GM23338 (cell line): ENCODE measurements around the gene EXOC4. TPM values are rescaled to one million over a fixed set of nuclear protein-coding genes. Genes with fewer than 3 reads are reported as not detected.

Experiments
- ATAC-seq: fragments of 200-7000 bp; cut with Tn5 transposase; 3 replicates; pipeline ENCODE4 v1.9.1; 2020
- DNase-seq: peaks from one replicate; pipeline ENCODE4 v3.0.0-alpha.2; 2015; ENCODE audit warnings: low spot score
- H2AFZ ChIP-seq: fragments of 200-600 bp; sonication (generic); 2 replicates; pipeline ENCODE4 v1.8.0; 2016; ENCODE audit warnings: antibody characterized with exemption, mild to moderate bottlenecking, moderate library complexity
- H3F3A ChIP-seq: fragments of 200-600 bp; sonication (generic); replicated peaks from 2 replicates; pipeline ENCODE4 v1.8.0; 2017; ENCODE audit warnings: antibody characterized with exemption, mixed run types, low read depth
- H3K27ac ChIP-seq: fragments of 200-600 bp; sonication (generic); 2 replicates; pipeline ENCODE4 v1.6.1; 2016; ENCODE audit warnings: low read depth
- H3K27me3 ChIP-seq: fragments of 200-600 bp; sonication (generic); 2 replicates; pipeline ENCODE4 v1.8.0; 2016; ENCODE audit warnings: mild to moderate bottlenecking, mixed run types, moderate library complexity; ENCODE audit not compliant: insufficient read depth
- H3K36me3 ChIP-seq: fragments of 200-600 bp; sonication (generic); 2 replicates; pipeline ENCODE4 v1.8.0; 2016; ENCODE audit warnings: mild to moderate bottlenecking; ENCODE audit not compliant: insufficient read depth
- H3K4me1 ChIP-seq: fragments of 200-600 bp; sonication (generic); 2 replicates; pipeline ENCODE4 v1.8.0; 2016; ENCODE audit warnings: mild to moderate bottlenecking, moderate library complexity; ENCODE audit not compliant: insufficient read depth
- H3K4me2 ChIP-seq: fragments of 200-600 bp; sonication (generic); 2 replicates; pipeline ENCODE4 v1.7.1; 2017; ENCODE audit warnings: mixed run types
- H3K4me3 ChIP-seq: fragments of 200-600 bp; sonication (generic); 2 replicates; pipeline ENCODE4 v1.6.1; 2016; ENCODE audit warnings: mixed run types
- H3K79me2 ChIP-seq: fragments of 200-600 bp; sonication (generic); replicated peaks from 2 replicates; pipeline ENCODE4 v1.8.0; 2017; ENCODE audit warnings: mild to moderate bottlenecking; ENCODE audit not compliant: insufficient read depth
- H3K9me2 ChIP-seq: fragments of 200-600 bp; sonication (generic); 2 replicates; pipeline ENCODE4 v1.8.0; 2017; ENCODE audit not compliant: insufficient read depth
- H4K20me1 ChIP-seq: fragments of 200-600 bp; sonication (generic); replicated peaks from 2 replicates; pipeline ENCODE4 v1.8.0; 2017; ENCODE audit warnings: mild to moderate bottlenecking; ENCODE audit not compliant: insufficient read depth
- H3K27ac Mint-ChIP-seq: 2 replicates; pipeline ENCODE4 v1.8.0; 2020; ENCODE audit warnings: inconsistent platforms, mild to moderate bottlenecking, moderate library complexity, mixed read lengths
- H3K27me3 Mint-ChIP-seq: 3 replicates; pipeline ENCODE4 v1.8.0; 2022; ENCODE audit warnings: low read depth, mild to moderate bottlenecking, moderate library complexity, mixed read lengths, inconsistent platforms; ENCODE audit not compliant: insufficient read depth, poor library complexity
- H3K36me3 Mint-ChIP-seq: 3 replicates; pipeline ENCODE4 v1.8.0; 2021; ENCODE audit warnings: low read depth, mild to moderate bottlenecking, inconsistent platforms, moderate library complexity, mixed read lengths
- H3K4me1 Mint-ChIP-seq: 3 replicates; pipeline ENCODE4 v1.8.0; 2020; ENCODE audit warnings: mild to moderate bottlenecking, inconsistent platforms, mixed read lengths
- H3K4me3 Mint-ChIP-seq: 3 replicates; pipeline ENCODE4 v1.8.0; 2021; ENCODE audit warnings: moderate library complexity, mild to moderate bottlenecking, inconsistent platforms, mixed read lengths
- H3K9me3 Mint-ChIP-seq: 3 replicates; pipeline ENCODE4 v1.8.0; 2020; ENCODE audit warnings: moderate library complexity, mild to moderate bottlenecking, inconsistent platforms, mixed read lengths
- CREB1 ChIP-seq: fragments of 250-450 bp; sonication (Bioruptor Pico); IDR thresholded peaks from 2 replicates; pipeline ENCODE4 v1.5.0; 2020; ENCODE audit warnings: low read depth, mild to moderate bottlenecking, moderate library complexity
- EZH2 ChIP-seq: fragments of 200-600 bp; sonication (generic); IDR thresholded peaks from one replicate; pipeline ENCODE4 v1.8.0; 2017; ENCODE audit warnings: antibody characterized with exemption, mild to moderate bottlenecking, low read depth; ENCODE audit not compliant: unreplicated experiment
- JUNB ChIP-seq: IDR thresholded peaks from one replicate; pipeline ENCODE4 v1.6.1; 2016; ENCODE audit warnings: antibody characterized with exemption; ENCODE audit not compliant: unreplicated experiment
- NANOG ChIP-seq: IDR thresholded peaks from 2 replicates; pipeline ENCODE4 v1.6.1; 2016; ENCODE audit warnings: antibody characterized with exemption, borderline replicate concordance
- POLR2AphosphoS5 ChIP-seq: IDR thresholded peaks from 2 replicates; pipeline ENCODE4 v1.6.1; 2016; ENCODE audit warnings: antibody characterized with exemption, low read depth
- STAT1 ChIP-seq: IDR thresholded peaks from one replicate; pipeline ENCODE4 v1.6.1; 2016; ENCODE audit warnings: antibody characterized with exemption; ENCODE audit not compliant: unreplicated experiment
- ZNF114 ChIP-seq: fragments of 250-450 bp; sonication (Bioruptor Pico); IDR thresholded peaks from 2 replicates; pipeline ENCODE4 v1.5.0; 2020; ENCODE audit warnings: mild to moderate bottlenecking, moderate library complexity
- ZNF331 ChIP-seq: fragments of 250-450 bp; sonication (Bioruptor Pico); IDR thresholded peaks from 2 replicates; pipeline ENCODE4 v1.5.0; 2020; ENCODE audit warnings: low read depth, mild to moderate bottlenecking, moderate library complexity
- polyA plus RNA-seq: library from polyadenylated mRNA; unstranded; fragments of >200 nt; fragmentation: Nextera tagmentation; extraction: Ambion mirVana; gene quantifications from 2 replicates; pipeline ENCODE4 v1.2.1, GENCODE V29; 2016
- total RNA-seq: library from RNA; depleted of rRNA; stranded (reverse); fragments of >200 nt; shearing (Covaris generic); gene quantifications from 2 replicates; pipeline ENCODE4 v1.2.3, GENCODE V29; 2014
- TF ChIP-seq, protein P1 (sequence below): IDR thresholded peaks from 2 replicates; pipeline ENCODE4 v1.6.1; 2016; ENCODE audit warnings: antibody characterized with exemption
- TF ChIP-seq, protein P2 (sequence below), 2 experiments: fragments of 200-600 bp in 1 of 2; sonication (generic) in 1 of 2; conservative IDR thresholded peaks; 2 replicates each; pipeline versions ENCODE4 v1.5.1 to v1.6.1; 2016 to 2017; ENCODE audit warnings: antibody characterized with exemption in 2 of 2, low read depth in 2 of 2, mild to moderate bottlenecking in 2 of 2, moderate library complexity in 1 of 2
- TF ChIP-seq, protein P3 (sequence below): fragments of 250-450 bp; sonication (Bioruptor Pico); IDR thresholded peaks from 2 replicates; pipeline ENCODE4 v1.5.0; 2020; ENCODE audit warnings: mild to moderate bottlenecking, moderate library complexity

Gene EXOC4
- total and polyA plus RNA-seq, 2 experiments from 2014 or later: 37.5 to 52.7 TPM

DNA sequence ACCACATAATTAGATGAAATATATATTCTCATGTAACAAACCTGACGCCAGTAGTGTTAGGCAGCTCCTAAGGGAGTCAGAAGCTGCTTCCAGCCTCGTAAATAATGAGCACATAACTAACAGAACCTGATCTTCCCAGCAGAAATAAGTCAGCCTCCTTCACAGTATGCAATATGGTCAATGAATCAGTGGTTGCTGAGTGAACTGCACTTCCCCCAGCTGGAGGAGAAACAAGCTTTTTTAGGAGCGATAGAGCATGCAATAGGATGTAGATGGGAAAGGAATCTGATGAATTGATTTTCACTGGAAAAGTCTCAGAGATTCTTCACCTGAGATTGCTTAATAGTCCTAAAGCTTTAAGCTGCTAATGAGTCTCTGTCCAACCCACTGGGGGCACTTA, 537.1 kb downstream of the EXOC4 start:
- Mint-ChIP-seq H3K4me1 (peaks cover 4% of the 10 kb centered on the region), H3K4me3 (no peak overlapping the region), H3K36me3 (no peaks in the 10 kb centered on the region), H3K9me3 (no peaks in the 10 kb centered on the region), H3K27ac (no peak overlapping the region), H3K27me3 (no peaks in the 10 kb centered on the region)
- Histone ChIP-seq H3K79me2 (no peaks in the 10 kb centered on the region), H3K27me3 (no peaks in the 10 kb centered on the region), H3F3A (no peaks in the 10 kb centered on the region), H3K4me2 (no peak overlapping the region), H3K9me2 (no peaks in the 10 kb centered on the region), H3K36me3 (no peaks in the 10 kb centered on the region), H3K4me1 (no peaks in the 10 kb centered on the region), H2AFZ (no peak overlapping the region), H3K27ac (no peak overlapping the region), H3K4me3 (no peak overlapping the region), H4K20me1 (no peaks in the 10 kb centered on the region)
- TF ChIP-seq, protein P1, sequence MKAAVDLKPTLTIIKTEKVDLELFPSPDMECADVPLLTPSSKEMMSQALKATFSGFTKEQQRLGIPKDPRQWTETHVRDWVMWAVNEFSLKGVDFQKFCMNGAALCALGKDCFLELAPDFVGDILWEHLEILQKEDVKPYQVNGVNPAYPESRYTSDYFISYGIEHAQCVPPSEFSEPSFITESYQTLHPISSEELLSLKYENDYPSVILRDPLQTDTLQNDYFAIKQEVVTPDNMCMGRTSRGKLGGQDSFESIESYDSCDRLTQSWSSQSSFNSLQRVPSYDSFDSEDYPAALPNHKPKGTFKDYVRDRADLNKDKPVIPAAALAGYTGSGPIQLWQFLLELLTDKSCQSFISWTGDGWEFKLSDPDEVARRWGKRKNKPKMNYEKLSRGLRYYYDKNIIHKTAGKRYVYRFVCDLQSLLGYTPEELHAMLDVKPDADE: no peak
- TF ChIP-seq, protein P2, sequence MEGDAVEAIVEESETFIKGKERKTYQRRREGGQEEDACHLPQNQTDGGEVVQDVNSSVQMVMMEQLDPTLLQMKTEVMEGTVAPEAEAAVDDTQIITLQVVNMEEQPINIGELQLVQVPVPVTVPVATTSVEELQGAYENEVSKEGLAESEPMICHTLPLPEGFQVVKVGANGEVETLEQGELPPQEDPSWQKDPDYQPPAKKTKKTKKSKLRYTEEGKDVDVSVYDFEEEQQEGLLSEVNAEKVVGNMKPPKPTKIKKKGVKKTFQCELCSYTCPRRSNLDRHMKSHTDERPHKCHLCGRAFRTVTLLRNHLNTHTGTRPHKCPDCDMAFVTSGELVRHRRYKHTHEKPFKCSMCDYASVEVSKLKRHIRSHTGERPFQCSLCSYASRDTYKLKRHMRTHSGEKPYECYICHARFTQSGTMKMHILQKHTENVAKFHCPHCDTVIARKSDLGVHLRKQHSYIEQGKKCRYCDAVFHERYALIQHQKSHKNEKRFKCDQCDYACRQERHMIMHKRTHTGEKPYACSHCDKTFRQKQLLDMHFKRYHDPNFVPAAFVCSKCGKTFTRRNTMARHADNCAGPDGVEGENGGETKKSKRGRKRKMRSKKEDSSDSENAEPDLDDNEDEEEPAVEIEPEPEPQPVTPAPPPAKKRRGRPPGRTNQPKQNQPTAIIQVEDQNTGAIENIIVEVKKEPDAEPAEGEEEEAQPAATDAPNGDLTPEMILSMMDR (conservative IDR thresholded peaks at IDR 0.05; ENCODE audit: low read depth in 2 of 2): 0 out of 4 replicates have a peak, but pooled peaks of 1 of the 2 experiments have one; percentile 15
- ATAC-seq: peak; percentile 59; the same call in 2 of the 3 replicates
- DNase-seq: peak; percentile 21

DNA sequence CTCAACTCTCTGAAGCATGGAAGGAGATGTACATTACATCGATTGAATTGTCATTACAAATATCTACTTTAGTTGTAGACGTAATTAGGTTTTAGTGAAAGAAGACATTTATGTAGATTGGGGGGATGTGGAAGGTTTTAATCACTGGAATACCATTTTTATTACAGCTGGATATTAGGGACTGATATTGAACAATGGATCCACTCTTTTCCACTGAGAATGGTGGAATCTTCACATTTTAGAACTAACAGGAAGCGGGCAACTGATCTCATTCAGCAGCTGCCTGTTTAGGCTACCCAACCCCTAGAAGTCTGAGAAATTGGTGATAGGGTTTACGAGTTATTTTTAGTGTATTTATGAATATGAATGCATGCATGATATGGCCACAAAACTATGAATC, 538.0 kb downstream of the EXOC4 start:
- no peaks in the 10 kb centered on the region for H4K20me1 ChIP-seq
- Mint-ChIP-seq H3K4me3 (no peak overlapping the region), H3K27ac (no peak overlapping the region), H3K9me3 (no peaks in the 10 kb centered on the region), H3K4me1 (peaks cover 4% of the 10 kb centered on the region), H3K27me3 (no peaks in the 10 kb centered on the region), H3K36me3 (no peaks in the 10 kb centered on the region)
- no peaks in the 10 kb centered on the region for H3F3A ChIP-seq
- H3K27me3 ChIP-seq: no peaks in the 10 kb centered on the region
- ATAC-seq (no peak), DNase-seq (no peak)
- no peak overlapping the region for H3K4me3 ChIP-seq
- no peak overlapping the region for H2AFZ ChIP-seq
- H3K79me2 ChIP-seq: no peaks in the 10 kb centered on the region
- H3K4me2 ChIP-seq: no peak overlapping the region
- H3K36me3 ChIP-seq: no peaks in the 10 kb centered on the region
- no peaks in the 10 kb centered on the region for H3K9me2 ChIP-seq
- no peaks in the 10 kb centered on the region for H3K4me1 ChIP-seq
- no peak overlapping the region for H3K27ac ChIP-seq
- TF ChIP-seq, protein P2 (conservative IDR thresholded peaks at IDR 0.05; ENCODE audit: low read depth in 2 of 2): no peak
- no peak for TF ChIP-seq NANOG
- no peak for TF ChIP-seq STAT1
- TF ChIP-seq ZNF331 (CRISPR knock-in tag): no peak
- no peak for TF ChIP-seq EZH2
- TF ChIP-seq ZNF114 (CRISPR knock-in tag): no peak
- TF ChIP-seq POLR2AphosphoS5: no peak
- TF ChIP-seq JUNB: no peak
- TF ChIP-seq CREB1: no peak
- TF ChIP-seq, protein P3, sequence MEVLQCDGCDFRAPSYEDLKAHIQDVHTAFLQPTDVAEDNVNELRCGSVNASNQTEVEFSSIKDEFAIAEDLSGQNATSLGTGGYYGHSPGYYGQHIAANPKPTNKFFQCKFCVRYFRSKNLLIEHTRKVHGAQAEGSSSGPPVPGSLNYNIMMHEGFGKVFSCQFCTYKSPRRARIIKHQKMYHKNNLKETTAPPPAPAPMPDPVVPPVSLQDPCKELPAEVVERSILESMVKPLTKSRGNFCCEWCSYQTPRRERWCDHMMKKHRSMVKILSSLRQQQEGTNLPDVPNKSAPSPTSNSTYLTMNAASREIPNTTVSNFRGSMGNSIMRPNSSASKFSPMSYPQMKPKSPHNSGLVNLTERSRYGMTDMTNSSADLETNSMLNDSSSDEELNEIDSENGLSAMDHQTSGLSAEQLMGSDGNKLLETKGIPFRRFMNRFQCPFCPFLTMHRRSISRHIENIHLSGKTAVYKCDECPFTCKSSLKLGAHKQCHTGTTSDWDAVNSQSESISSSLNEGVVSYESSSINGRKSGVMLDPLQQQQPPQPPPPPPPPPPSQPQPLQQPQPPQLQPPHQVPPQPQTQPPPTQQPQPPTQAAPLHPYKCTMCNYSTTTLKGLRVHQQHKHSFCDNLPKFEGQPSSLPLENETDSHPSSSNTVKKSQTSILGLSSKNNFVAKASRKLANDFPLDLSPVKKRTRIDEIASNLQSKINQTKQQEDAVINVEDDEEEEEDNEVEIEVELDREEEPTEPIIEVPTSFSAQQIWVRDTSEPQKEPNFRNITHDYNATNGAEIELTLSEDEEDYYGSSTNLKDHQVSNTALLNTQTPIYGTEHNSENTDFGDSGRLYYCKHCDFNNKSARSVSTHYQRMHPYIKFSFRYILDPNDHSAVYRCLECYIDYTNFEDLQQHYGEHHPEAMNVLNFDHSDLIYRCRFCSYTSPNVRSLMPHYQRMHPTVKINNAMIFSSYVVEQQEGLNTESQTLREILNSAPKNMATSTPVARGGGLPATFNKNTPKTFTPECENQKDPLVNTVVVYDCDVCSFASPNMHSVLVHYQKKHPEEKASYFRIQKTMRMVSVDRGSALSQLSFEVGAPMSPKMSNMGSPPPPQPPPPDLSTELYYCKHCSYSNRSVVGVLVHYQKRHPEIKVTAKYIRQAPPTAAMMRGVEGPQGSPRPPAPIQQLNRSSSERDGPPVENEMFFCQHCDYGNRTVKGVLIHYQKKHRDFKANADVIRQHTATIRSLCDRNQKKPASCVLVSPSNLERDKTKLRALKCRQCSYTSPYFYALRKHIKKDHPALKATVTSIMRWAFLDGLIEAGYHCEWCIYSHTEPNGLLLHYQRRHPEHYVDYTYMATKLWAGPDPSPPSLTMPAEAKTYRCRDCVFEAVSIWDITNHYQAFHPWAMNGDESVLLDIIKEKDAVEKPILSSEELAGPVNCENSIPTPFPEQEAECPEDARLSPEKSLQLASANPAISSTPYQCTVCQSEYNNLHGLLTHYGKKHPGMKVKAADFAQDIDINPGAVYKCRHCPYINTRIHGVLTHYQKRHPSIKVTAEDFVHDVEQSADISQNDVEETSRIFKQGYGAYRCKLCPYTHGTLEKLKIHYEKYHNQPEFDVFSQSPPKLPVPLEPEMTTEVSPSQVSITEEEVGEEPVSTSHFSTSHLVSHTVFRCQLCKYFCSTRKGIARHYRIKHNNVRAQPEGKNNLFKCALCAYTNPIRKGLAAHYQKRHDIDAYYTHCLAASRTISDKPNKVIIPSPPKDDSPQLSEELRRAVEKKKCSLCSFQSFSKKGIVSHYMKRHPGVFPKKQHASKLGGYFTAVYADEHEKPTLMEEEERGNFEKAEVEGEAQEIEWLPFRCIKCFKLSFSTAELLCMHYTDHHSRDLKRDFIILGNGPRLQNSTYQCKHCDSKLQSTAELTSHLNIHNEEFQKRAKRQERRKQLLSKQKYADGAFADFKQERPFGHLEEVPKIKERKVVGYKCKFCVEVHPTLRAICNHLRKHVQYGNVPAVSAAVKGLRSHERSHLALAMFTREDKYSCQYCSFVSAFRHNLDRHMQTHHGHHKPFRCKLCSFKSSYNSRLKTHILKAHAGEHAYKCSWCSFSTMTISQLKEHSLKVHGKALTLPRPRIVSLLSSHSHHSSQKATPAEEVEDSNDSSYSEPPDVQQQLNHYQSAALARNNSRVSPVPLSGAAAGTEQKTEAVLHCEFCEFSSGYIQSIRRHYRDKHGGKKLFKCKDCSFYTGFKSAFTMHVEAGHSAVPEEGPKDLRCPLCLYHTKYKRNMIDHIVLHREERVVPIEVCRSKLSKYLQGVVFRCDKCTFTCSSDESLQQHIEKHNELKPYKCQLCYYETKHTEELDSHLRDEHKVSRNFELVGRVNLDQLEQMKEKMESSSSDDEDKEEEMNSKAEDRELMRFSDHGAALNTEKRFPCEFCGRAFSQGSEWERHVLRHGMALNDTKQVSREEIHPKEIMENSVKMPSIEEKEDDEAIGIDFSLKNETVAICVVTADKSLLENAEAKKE (CRISPR knock-in tag): no peak
